H54 (cell line): ENCODE data around the gene IDUA.

Source experiments
- DNase-seq: peaks from one replicate; pipeline ENCODE4 v3.0.0; 2011; ENCODE audit warnings: low spot score, mixed read lengths; ENCODE audit not compliant: insufficient read length
- FAIRE-seq: peaks from 3 replicates; lab custom pipeline; 2011; peaks lifted over from hg19 to GRCh38; lab: Jason Lieb, UNC
- POLR2A ChIP-seq: IDR thresholded peaks from 2 replicates; pipeline ENCODE4 v1.6.1; 2011; ENCODE audit warnings: low read depth, mild to moderate bottlenecking, low read length

Gene IDUA

GRCh38 chr4:1001561-1002130 lies 14.8 kb downstream of the IDUA start:
- DNase-seq = no peak
- TF ChIP-seq POLR2A = no peak
- no peak for FAIRE-seq

- FAIRE-seq (no peak), DNase-seq (no peak)
- TF ChIP-seq POLR2A = no peak
Observed at GRCh38 chr4:1002131-1002630, 15.3 kb downstream of the IDUA start.

- DNase-seq = no peak
- no peak for TF ChIP-seq POLR2A
- FAIRE-seq = no peak
Observed at GRCh38 chr4:1002631-1003251, 15.9 kb downstream of the IDUA start.

GRCh38 chr4:1003271-1004070 lies 16.6 kb downstream of the IDUA start:
- FAIRE-seq = no peak
- DNase-seq = no peak
- no peak for TF ChIP-seq POLR2A

- no peak for FAIRE-seq
- no peak for DNase-seq
- TF ChIP-seq POLR2A = no peak
Observed at GRCh38 chr4:1004071-1004418, 17.2 kb downstream of the IDUA start.

- FAIRE-seq (no peak), DNase-seq (no peak)
- no peak for TF ChIP-seq POLR2A
Observed at GRCh38 chr4:1004557-1005485, 18.0 kb downstream of the IDUA start.

GRCh38 chr4:1006856-1007255 lies 20.0 kb downstream of the IDUA start:
- DNase-seq (no peak), FAIRE-seq (no peak)
- no peak for TF ChIP-seq POLR2A

- peak; percentile 2; the same call in 1 of the 2 replicates for TF ChIP-seq POLR2A
- no peak for FAIRE-seq
- DNase-seq = no peak
Observed at GRCh38 chr4:1008840-1009541, 22.1 kb downstream of the IDUA start.

- no peak for TF ChIP-seq POLR2A
- peak; percentile 61 for DNase-seq
- no peak for FAIRE-seq
Observed at GRCh38 chr4:1009542-1010394, 22.9 kb downstream of the IDUA start.

GRCh38 chr4:1010395-1011021 lies 23.7 kb downstream of the IDUA start:
- DNase-seq = no peak
- no peak for FAIRE-seq

GRCh38 chr4:1011022-1011665 lies 24.3 kb downstream of the IDUA start, which contains the start of gene FGFRL1:
Gene FGFRL1 (plus strand): TSS chr4:1011626. CDS start chr4:1012486, 860 bp downstream.
- DNase-seq (peak; percentile 81), FAIRE-seq (no peak)
- peak; percentile 40; the same call in 1 of the 2 replicates for TF ChIP-seq POLR2A

More at GRCh38 chr4:1010395-1011021, 23.7 kb downstream of the IDUA start:
- TF ChIP-seq POLR2A = no peak
